Stimulated activated CD8-positive, alpha-beta memory T cell treated with anti-CD3 and anti-CD28 coated beads, Interleukin-2, amount 100 ng/mL, for 1 hour (primary cell): ENCODE results near the gene NBPF3.
"Not testable (repeated sequence)": the region's sequence is repeated elsewhere in the genome, so short reads cannot be mapped to it uniquely, and the experiment has no call there.

Experiments used
- DNase-seq, 2 donors: peaks; one replicate each; pipeline ENCODE4 v3.0.0-alpha.2; 2020; ENCODE audit warnings: low read depth in 2 of 2

The NBPF3 gene

GRCh38 chr1:21438646-21439312 is 1.2 kb upstream of the NBPF3 start:
- DNase-seq, result not testable (repeated sequence)

GRCh38 chr1:21439345-21439720 is 604 bp upstream of the NBPF3 start:
- DNase-seq, result no peak

DNA sequence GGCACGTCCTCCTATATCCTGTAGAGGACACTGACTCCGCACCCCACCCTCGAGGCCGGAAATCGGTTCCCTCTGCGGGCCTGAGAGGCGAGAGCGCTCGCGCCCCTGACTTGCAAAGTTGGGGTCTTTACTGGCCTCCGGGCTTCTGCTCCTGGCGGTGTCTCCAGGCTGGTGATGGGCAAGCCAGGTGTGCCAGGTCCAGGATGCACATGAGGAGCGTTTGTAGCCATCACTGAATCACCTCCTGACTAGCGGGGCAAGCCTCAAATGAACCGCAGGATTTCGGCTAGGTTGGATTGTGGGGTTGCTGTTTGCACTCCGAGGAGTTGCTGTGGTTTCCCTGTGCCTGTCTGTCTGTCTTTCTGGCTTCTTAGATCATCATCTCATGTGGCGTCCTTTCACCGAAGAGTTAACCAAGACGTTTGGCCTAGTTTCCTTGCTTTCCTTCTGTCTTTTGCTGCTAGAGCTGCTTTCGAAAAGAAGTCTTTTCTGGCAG is 741 bp downstream of the NBPF3 start:
- not testable (repeated sequence) for DNase-seq

- not testable (repeated sequence) for DNase-seq
Observed at GRCh38 chr1:21446647-21447046, 6.7 kb downstream of the NBPF3 start.

DNA sequence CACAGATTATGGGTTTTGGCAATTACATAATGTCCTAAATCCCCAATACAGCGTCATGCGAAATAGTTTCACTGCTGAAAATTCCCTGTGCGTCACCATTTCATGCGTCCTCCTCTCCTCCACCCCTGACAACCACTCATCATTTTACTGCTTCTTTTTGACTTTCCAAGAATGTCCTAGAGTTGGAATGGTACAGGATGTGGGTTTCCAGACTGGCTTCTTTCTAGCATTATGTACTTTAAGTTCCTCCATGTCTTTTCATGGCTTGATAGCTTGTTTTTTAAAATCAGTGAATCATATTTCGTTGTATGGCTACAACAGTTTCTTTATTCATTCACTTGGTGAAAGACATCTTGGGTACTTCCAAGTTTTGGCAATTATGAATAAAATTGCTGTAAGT is 7.4 kb downstream of the NBPF3 start:
- no peak for DNase-seq

- DNase-seq, result no peak
Observed at GRCh38 chr1:21449906-21450305, 10.0 kb downstream of the NBPF3 start.

- no peak for DNase-seq
Observed at GRCh38 chr1:21451212-21451611, 11.3 kb downstream of the NBPF3 start.

GRCh38 chr1:21451981-21452411 is 12.1 kb downstream of the NBPF3 start:
- no peak for DNase-seq

DNA sequence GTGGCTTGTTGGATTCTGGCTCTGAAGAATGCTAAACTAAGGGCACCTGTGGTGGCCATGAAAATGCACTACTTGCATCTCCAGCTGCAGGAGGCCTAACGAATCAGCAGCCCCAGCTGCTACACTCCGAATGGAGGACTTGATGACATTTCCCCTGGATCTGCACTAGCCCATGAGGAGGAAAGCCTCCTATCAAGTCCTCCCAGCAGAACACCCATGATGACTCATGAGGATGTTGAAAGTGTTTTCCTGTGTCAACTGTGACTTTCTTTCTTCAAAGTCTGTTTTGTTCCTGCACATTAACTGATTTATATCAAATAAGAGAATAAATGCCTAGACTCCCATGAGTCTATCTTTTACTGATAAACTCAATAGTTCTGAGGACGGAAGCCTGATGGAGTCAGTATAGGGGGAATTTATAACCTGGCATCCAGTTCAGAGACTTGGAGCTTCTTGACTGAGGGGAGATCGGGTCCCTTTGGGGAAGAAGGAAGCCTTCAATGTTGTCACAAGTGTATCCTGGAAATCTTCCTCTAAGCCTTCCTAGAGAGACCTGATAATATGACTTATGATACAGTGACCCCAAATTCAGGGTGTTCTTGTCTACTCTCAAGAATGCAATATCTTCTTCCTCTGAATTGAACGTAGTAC is 14.2 kb downstream of the NBPF3 start:
- DNase-seq, result not testable (repeated sequence)

DNA sequence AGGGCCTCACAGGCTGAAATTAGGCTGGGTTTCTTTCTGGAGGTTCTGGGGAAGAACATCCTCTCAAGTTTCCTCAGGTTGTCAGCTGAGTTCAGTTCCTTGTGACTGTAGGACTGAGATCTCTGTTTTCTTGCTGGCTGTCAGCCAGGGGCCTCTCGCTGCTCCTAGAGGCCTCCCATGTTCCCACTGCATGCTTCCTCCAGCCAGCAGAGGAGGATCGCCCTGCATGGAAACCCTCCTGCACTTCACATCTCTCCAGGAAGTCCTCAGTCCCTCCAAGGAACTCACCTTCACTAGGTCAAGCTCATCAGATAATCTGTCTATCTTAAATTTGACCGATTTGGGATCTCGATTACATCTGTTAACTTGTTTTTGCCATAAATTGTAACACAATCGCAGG is 15.0 kb downstream of the NBPF3 start:
- DNase-seq, result not testable (repeated sequence)

DNA sequence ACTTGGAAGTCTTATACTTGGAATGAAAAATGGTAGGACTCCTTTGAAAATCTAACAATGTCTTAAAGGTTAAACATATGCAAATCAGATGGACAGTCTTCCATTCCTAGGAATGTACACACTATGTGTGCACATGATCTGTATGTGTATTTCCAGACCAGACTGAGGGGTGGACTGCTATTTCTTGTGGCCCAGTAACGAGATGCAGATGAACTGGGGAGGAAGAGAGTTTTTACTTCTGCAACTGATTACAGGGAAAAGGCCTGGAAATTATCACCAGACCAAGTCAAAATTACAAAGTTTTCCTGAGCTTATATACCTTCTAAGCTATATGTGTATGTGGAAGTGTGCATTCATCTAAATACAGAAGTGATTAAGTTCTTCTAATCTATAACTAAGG is 17.7 kb downstream of the NBPF3 start:
- DNase-seq, result no peak

DNA sequence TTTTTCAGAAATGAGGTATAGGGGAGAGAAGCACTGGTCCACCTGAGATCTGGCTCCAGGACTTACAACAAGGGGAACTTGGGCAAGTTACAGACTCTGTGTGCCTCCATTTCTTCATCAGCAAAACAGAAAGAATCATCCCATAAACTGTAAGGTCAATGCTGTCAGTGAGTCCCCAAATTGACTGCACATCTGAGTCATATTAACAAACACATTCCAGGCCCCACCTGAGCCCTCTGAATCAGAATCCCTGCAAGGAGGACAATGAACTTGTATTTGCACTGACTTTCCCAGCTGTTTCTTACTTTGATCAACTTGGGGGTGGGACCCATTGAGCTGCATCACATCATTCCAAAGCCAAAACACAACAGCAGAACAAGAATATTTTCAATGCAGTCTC is 25.2 kb downstream of the NBPF3 start:
- not testable (repeated sequence) for DNase-seq

DNA sequence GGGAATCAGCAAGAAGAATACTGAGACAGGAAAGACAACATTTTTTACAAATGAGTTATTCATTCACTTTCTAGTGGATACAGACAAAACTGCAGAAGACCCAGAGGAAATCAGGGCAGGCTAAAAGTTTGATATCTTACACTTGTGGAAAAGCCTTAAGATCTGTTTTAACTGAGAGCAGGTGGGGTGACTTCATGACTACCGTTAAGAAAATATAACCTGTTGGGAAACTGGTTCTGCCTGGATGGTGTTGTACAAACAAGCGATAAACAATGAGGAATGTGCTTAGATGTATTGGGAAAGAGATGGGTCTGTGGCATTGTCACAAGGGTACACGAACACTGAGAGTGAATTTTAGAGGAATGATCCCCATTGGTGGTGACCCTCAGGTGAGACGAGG is 28.0 kb downstream of the NBPF3 start:
- not testable (repeated sequence) for DNase-seq

GRCh38 chr1:21468599-21468998 is 28.7 kb downstream of the NBPF3 start:
- DNase-seq, result no peak

- DNase-seq, result no peak
Observed at GRCh38 chr1:21469581-21469980, 29.6 kb downstream of the NBPF3 start.

DNA sequence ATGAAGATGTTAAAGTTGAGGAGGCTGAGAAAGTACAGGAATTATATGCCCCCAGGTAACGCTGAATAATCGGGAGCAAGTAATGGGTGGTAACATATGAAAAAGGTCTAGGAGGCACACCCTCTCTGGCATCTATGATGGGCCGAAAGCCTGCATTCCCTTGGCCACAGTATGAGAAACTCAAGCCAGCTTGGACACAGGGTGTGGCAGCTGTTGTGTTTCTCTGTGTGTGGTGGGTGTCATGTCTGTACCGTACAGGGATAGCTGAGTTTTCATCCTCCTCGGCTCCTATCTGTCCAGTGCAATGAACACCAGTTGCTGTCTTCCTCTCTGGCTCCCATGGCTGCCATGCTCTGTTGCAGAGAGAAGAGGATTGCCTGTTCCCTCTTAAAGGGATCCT is 32.9 kb downstream of the NBPF3 start:
- DNase-seq, result no peak

DNA sequence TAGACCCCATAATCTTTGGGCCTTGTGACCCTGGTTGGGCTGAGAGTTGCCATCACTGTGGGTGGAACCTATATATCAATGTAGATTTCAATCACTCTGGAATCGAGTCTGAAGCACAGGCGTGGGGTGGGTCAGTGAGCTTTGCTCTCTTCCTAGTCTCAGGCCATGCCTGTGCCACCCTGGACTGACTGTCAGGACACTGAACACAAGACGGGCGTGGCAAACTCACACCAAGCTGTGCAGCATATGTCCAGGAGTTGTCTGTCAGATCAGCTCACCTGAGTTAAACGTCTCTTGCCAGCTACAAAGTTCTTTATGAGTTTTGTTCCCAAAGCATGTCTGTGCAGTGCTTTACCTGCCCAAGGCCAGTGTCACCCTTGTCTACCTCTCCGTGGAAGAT is 38.4 kb downstream of the NBPF3 start:
- no peak for DNase-seq

GRCh38 chr1:21483881-21484280 is 43.9 kb downstream of the NBPF3 start:
- not testable (repeated sequence) for DNase-seq

GRCh38 chr1:21489146-21489545 is 49.2 kb downstream of the NBPF3 start:
- DNase-seq, result no peak

GRCh38 chr1:21490774-21491487 is 51.0 kb downstream of the NBPF3 start:
- no peak for DNase-seq

DNA sequence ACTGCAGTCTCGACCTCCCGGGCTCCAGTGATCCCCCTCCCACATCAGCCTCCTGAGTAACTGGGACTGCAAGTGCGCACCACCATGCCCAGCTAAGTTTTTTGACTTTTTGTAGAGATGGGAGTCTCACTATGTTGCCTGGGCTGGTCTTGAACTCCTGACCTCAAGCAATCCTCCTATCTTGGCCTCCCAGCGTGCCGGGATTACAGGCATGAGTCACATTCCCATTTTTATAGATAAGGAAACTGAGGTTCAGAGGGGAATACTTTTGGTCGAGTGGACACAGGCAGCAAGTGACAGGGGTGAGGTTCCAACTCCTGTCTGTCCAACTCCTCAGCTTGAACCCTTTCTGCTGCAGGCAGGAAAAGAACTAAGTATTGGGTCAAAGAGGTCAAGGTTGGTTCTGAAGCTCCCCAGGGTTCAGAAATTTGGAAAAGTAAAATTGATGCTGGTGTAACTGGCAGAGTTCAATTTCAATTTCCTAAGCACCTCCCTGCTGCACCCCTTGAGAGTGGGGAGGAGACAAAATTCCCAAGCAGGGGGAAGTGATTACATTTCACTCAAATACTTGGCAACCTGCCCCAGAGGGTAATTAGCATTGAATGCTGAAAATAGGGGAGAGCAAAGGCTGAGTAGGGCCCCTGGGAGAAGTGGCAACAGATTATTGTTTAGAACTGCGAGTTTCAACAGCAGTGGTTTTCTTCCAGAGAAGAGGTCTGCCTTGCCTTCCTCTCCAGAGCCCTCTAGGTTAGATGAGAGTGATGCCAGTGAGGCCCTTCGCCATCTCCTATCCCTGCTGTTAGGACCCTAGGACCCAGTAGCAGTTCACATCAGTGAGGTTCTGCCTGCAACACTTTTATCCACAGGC is 51.8 kb downstream of the NBPF3 start:
- DNase-seq, result no peak

DNA sequence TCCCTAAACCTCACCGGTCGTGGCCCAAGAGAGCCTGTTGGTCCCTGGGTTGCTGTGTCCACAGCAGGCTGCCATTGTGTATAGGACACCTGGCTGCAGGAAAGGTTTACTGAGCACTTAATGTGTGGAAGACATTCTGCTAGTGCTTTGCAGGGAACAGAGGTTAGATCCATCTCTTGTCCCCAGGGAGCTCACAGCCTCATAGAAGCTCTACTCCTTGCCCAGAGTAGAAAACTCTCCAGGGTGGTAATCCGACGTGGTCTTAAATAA is 52.4 kb downstream of the NBPF3 start:
- no peak for DNase-seq
